GM18868 (cell line): ENCODE results near the gene TRIP10.
A peak's percentile ranks its signal among the peaks of the same experiment; 100 is the strongest.
"Not testable (repeated sequence)": the region's sequence is repeated elsewhere in the genome, so short reads cannot be mapped to it uniquely, and the experiment has no call there.

Experiments
- ATAC-seq: cut with Tn5 transposase; IDR thresholded peaks from one replicate; pipeline ENCODE4 v1.9.1; 2021; ENCODE audit warnings: mild to moderate bottlenecking, moderate library complexity; ENCODE audit not compliant: unreplicated experiment

TRIP10 gene

GRCh38 chr19:6767081-6767356 is 27.5 kb downstream of the TRIP10 start:
- ATAC-seq: peak; percentile 6

GRCh38 chr19:6767357-6768235 is 28.1 kb downstream of the TRIP10 start, which contains the start of gene SH2D3A:
Gene SH2D3A (minus strand): TSS chr19:6767435. CDS start chr19:6763748, 3,687 bp downstream.
- peak; percentile 68 for ATAC-seq

GRCh38 chr19:6768236-6768785 is 28.8 kb downstream of the TRIP10 start:
- no peak for ATAC-seq

GRCh38 chr19:6769006-6769619 is 29.6 kb downstream of the TRIP10 start:
- no peak for ATAC-seq

GRCh38 chr19:6771648-6772027 is 32.2 kb downstream of the TRIP10 start:
- not testable (repeated sequence) for ATAC-seq

GRCh38 chr19:6772028-6772865 is 32.8 kb downstream of the TRIP10 start, which contains the start of gene VAV1:
Gene VAV1 (plus strand): TSS chr19:6772708. CDS start chr19:6772808, 100 bp downstream.
- ATAC-seq: peak; percentile 54

GRCh38 chr19:6772866-6773322 is 33.4 kb downstream of the TRIP10 start:
- ATAC-seq: no peak

- ATAC-seq: no peak
Observed at GRCh38 chr19:6773323-6773931, 33.9 kb downstream of the TRIP10 start.

GRCh38 chr19:6774821-6775707 is 35.6 kb downstream of the TRIP10 start:
- no peak for ATAC-seq

- ATAC-seq: not testable (repeated sequence)
Observed at GRCh38 chr19:6776045-6776444, 36.6 kb downstream of the TRIP10 start.

- ATAC-seq: no peak
Observed at GRCh38 chr19:6776999-6777398, 37.5 kb downstream of the TRIP10 start.

- ATAC-seq: no peak
Observed at GRCh38 chr19:6777434-6777833, 38.0 kb downstream of the TRIP10 start.

GRCh38 chr19:6778386-6778785 is 38.9 kb downstream of the TRIP10 start:
- ATAC-seq: no peak

- ATAC-seq: no peak
Observed at GRCh38 chr19:6779206-6779605, 39.7 kb downstream of the TRIP10 start.

- no peak for ATAC-seq
Observed at GRCh38 chr19:6787393-6787792, 47.9 kb downstream of the TRIP10 start.

GRCh38 chr19:6788896-6789295 is 49.4 kb downstream of the TRIP10 start:
- no peak for ATAC-seq

- ATAC-seq: no peak
Observed at GRCh38 chr19:6790194-6791128, 51.0 kb downstream of the TRIP10 start.

- ATAC-seq: no peak
Observed at GRCh38 chr19:6791237-6791636, 51.8 kb downstream of the TRIP10 start.
